Esophagus (tissue), 2 donors: ENCODE data around the gene CRP. TPM values are rescaled to one million over a fixed set of nuclear protein-coding genes. Genes with fewer than 3 reads are reported as not detected.
"Not testable (repeated sequence)": the region's sequence is repeated elsewhere in the genome, so short reads cannot be mapped to it uniquely, and the experiment has no call there.

Experiments used
- H3K27ac ChIP-seq, 2 donors: one replicate each; pipeline ENCODE4 v1.5.1; 2013; ENCODE audit warnings: low read depth in 2 of 2, mild to moderate bottlenecking in 2 of 2, inconsistent platforms in 1 of 2, low read length in 1 of 2, moderate library complexity in 1 of 2
- H3K27me3 ChIP-seq, 2 donors: one replicate each; pipeline ENCODE4 v1.6.1; 2013; ENCODE audit warnings: low read length in 2 of 2, control low read depth in 1 of 2, mild to moderate bottlenecking in 1 of 2; ENCODE audit not compliant: insufficient read depth in 2 of 2, control insufficient read depth in 1 of 2
- H3K36me3 ChIP-seq, 2 donors: one replicate each; pipeline ENCODE4 v1.6.1; 2013; ENCODE audit warnings: low read length in 1 of 2; ENCODE audit not compliant: control insufficient read depth in 2 of 2, insufficient read depth in 2 of 2
- H3K4me1 ChIP-seq, 2 donors: one replicate each; pipeline ENCODE4 v1.6.1; 2013; ENCODE audit warnings: low read length in 1 of 2; ENCODE audit not compliant: control insufficient read depth in 2 of 2, insufficient read depth in 2 of 2
- H3K4me3 ChIP-seq, 2 donors: one replicate each; pipeline ENCODE4 v1.5.1; 2013; ENCODE audit warnings: low read length in 2 of 2, mild to moderate bottlenecking in 2 of 2, low read depth in 1 of 2, moderate library complexity in 1 of 2
- H3K9me3 ChIP-seq, 2 donors: one replicate each; pipeline ENCODE4 v1.6.1; 2013; ENCODE audit warnings: mild to moderate bottlenecking in 2 of 2, low read depth in 1 of 2, low read length in 1 of 2, moderate library complexity in 1 of 2; ENCODE audit not compliant: control insufficient read depth in 2 of 2, insufficient read depth in 1 of 2
- WGBS, 2 donors: extraction: QIAGEN DNeasy Blood & Tissue Kit; methylation state at CpG; one replicate each; pipeline ENCODE4 v1.1.7; 2013; 5-methylcytosine and 5-hydroxymethylcytosine counted together
- polyA plus RNA-seq, 2 donors: library from polyadenylated mRNA; stranded (reverse); fragments of 200-250 nt; gene quantifications; one replicate each; pipeline ENCODE4 v1.2.3, GENCODE V29; 2013
- donor health status: healthy with polysubstance abuse.
- donor health status: Bipolar disorder and iron deficiency.

CRP gene
- polyA plus RNA-seq, 2 donors = not detected

- no peaks in the 10 kb centered on the region for H3K9me3 ChIP-seq
- H3K36me3 ChIP-seq = no peaks in the 10 kb centered on the region
- no peak overlapping the region for H3K4me3 ChIP-seq
- H3K27me3 ChIP-seq = no peaks in the 10 kb centered on the region
- no peaks in the 10 kb centered on the region for H3K4me1 ChIP-seq
- no peak overlapping the region for H3K27ac ChIP-seq
- 83 to 84% methylated on average over 7 of the region's 7 CpGs for WGBS, 2 donors
Measured at GRCh38 chr1:159705251-159705903, 9.0 kb downstream of the CRP start.

GRCh38 chr1:159704481-159704880 is 9.9 kb downstream of the CRP start:
- Histone ChIP-seq H3K9me3 (no peaks in the 10 kb centered on the region), H3K4me1 (no peaks in the 10 kb centered on the region), H3K36me3 (no peaks in the 10 kb centered on the region), H3K27ac (no peak overlapping the region), H3K27me3 (no peaks in the 10 kb centered on the region), H3K4me3 (no peak overlapping the region)
- WGBS, 2 donors = 61 to 68% methylated on average over 1 of the region's 1 CpG

- no peaks in the 10 kb centered on the region for H3K27me3 ChIP-seq
- no peaks in the 10 kb centered on the region for H3K4me1 ChIP-seq
- no peaks in the 10 kb centered on the region for H3K9me3 ChIP-seq
- no peaks in the 10 kb centered on the region for H3K36me3 ChIP-seq
- no peak overlapping the region for H3K4me3 ChIP-seq
- H3K27ac ChIP-seq = no peak overlapping the region
- 69 to 73% methylated on average over 7 of the region's 7 CpGs for WGBS, 2 donors
Measured at GRCh38 chr1:159700312-159700711, 14.1 kb downstream of the CRP start.

GRCh38 chr1:159699653-159700052 is 14.7 kb downstream of the CRP start:
- H3K27me3 ChIP-seq = no peaks in the 10 kb centered on the region
- WGBS, 2 donors = 85 to 86% methylated on average over 3 of the region's 3 CpGs
- H3K4me3 ChIP-seq = no peak overlapping the region
- no peaks in the 10 kb centered on the region for H3K9me3 ChIP-seq
- no peak overlapping the region for H3K27ac ChIP-seq
- H3K4me1 ChIP-seq = no peaks in the 10 kb centered on the region
- H3K36me3 ChIP-seq = no peaks in the 10 kb centered on the region

- H3K4me1 ChIP-seq = no peaks in the 10 kb centered on the region
- no peak overlapping the region for H3K4me3 ChIP-seq
Measured at GRCh38 chr1:159699246-159699645, 15.1 kb downstream of the CRP start.

GRCh38 chr1:159687511-159687910 is 26.9 kb downstream of the CRP start:
- Histone ChIP-seq H3K27ac (no peak overlapping the region), H3K4me1 (no peaks in the 10 kb centered on the region), H3K4me3 (no peak overlapping the region), H3K27me3 (no peaks in the 10 kb centered on the region), H3K36me3 (no peaks in the 10 kb centered on the region), H3K9me3 (no peaks in the 10 kb centered on the region)

More at GRCh38 chr1:159699246-159699645, 15.1 kb downstream of the CRP start:
- Histone ChIP-seq H3K27ac (no peak overlapping the region), H3K27me3 (no peaks in the 10 kb centered on the region), H3K36me3 (no peaks in the 10 kb centered on the region), H3K9me3 (no peaks in the 10 kb centered on the region)

GRCh38 chr1:159686599-159687299 is 27.6 kb downstream of the CRP start:
- H3K27me3 ChIP-seq = no peaks in the 10 kb centered on the region
- 65 to 87% methylated on average over 1 of the region's 1 CpG for WGBS, 2 donors
- H3K27ac ChIP-seq = no peak overlapping the region
- no peaks in the 10 kb centered on the region for H3K4me1 ChIP-seq
- no peaks in the 10 kb centered on the region for H3K9me3 ChIP-seq
- H3K4me3 ChIP-seq = no peak overlapping the region
- H3K36me3 ChIP-seq = no peaks in the 10 kb centered on the region

- Histone ChIP-seq H3K4me1 (no peaks in the 10 kb centered on the region), H3K9me3 (no peaks in the 10 kb centered on the region), H3K4me3 (no peak overlapping the region), H3K27ac (no peak overlapping the region), H3K36me3 (no peaks in the 10 kb centered on the region), H3K27me3 (no peaks in the 10 kb centered on the region)
- WGBS, 2 donors = 75 to 78% methylated on average over 5 of the region's 5 CpGs
Measured at GRCh38 chr1:159678939-159679338, 35.5 kb downstream of the CRP start.

- Histone ChIP-seq H3K4me3 (no peak overlapping the region), H3K36me3 (no peaks in the 10 kb centered on the region), H3K9me3 (no peaks in the 10 kb centered on the region), H3K27ac (no peak overlapping the region), H3K27me3 (peaks cover 0 to 2% of the 10 kb centered on the region in 2 donors), H3K4me1 (no peaks in the 10 kb centered on the region)
- WGBS, 2 donors = 46% methylated on average over 1 of the region's 1 CpG
Measured at GRCh38 chr1:159675046-159675445, 39.3 kb downstream of the CRP start.

- 83 to 97% methylated on average over 1 of the region's 1 CpG for WGBS, 2 donors
- H3K27me3 ChIP-seq, H3K4me3 ChIP-seq, H3K9me3 ChIP-seq, H3K4me1 ChIP-seq, H3K36me3 ChIP-seq, H3K27ac ChIP-seq: not testable (repeated sequence)
Measured at GRCh38 chr1:159672390-159672789, 42.0 kb downstream of the CRP start.
